PC-9 (cell line): ENCODE data around the gene TH.

Source experiments
- EZH2 ChIP-seq: fragments of 200-600 bp; sonication (generic); IDR thresholded peaks from 2 replicates; pipeline ENCODE4 v1.8.0; 2017; ENCODE audit warnings: antibody characterized with exemption, low read depth
- TF ChIP-seq, protein P1 (sequence below): fragments of 200-600 bp; sonication (generic); conservative IDR thresholded peaks from 2 replicates; pipeline ENCODE4 v1.6.1; 2017; ENCODE audit warnings: mixed run types, antibody characterized with exemption, mild to moderate bottlenecking, moderate library complexity

GRCh38 chr11:2176389-2176900, 4.8 kb upstream of the TH start:
- no peak for TF ChIP-seq EZH2
- TF ChIP-seq, protein P1, sequence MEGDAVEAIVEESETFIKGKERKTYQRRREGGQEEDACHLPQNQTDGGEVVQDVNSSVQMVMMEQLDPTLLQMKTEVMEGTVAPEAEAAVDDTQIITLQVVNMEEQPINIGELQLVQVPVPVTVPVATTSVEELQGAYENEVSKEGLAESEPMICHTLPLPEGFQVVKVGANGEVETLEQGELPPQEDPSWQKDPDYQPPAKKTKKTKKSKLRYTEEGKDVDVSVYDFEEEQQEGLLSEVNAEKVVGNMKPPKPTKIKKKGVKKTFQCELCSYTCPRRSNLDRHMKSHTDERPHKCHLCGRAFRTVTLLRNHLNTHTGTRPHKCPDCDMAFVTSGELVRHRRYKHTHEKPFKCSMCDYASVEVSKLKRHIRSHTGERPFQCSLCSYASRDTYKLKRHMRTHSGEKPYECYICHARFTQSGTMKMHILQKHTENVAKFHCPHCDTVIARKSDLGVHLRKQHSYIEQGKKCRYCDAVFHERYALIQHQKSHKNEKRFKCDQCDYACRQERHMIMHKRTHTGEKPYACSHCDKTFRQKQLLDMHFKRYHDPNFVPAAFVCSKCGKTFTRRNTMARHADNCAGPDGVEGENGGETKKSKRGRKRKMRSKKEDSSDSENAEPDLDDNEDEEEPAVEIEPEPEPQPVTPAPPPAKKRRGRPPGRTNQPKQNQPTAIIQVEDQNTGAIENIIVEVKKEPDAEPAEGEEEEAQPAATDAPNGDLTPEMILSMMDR, result no peak
